H1 (cell line): Measurements from ENCODE around the gene TBC1D13. TPM values are rescaled to one million over a fixed set of nuclear protein-coding genes. Genes with fewer than 3 reads are reported as not detected.

Experiments used
- CREB1 ChIP-seq: IDR thresholded peaks from 2 replicates; pipeline ENCODE4 v1.6.1; 2012; ENCODE audit warnings: inconsistent platforms
- HDAC6 ChIP-seq: IDR thresholded peaks from one replicate; pipeline ENCODE4 v1.7.1; 2012; ENCODE audit warnings: low read depth, mild to moderate bottlenecking, inconsistent platforms, low read length, moderate library complexity
- JUN ChIP-seq: IDR thresholded peaks from 2 replicates; pipeline ENCODE4 v1.6.1; 2011; ENCODE audit warnings: low read depth, mild to moderate bottlenecking, improper control_type of control experiment, low read length
- JUND ChIP-seq: IDR thresholded peaks from 2 replicates; pipeline ENCODE4 v1.6.1; 2011; ENCODE audit warnings: mild to moderate bottlenecking, improper control_type of control experiment, low read length
- RBBP5 ChIP-seq: IDR thresholded peaks from 2 replicates; pipeline ENCODE4 v1.7.1; 2012; ENCODE audit warnings: low read depth, mild to moderate bottlenecking, inconsistent platforms, low read length, moderate library complexity, borderline replicate concordance
- polyA plus RNA-seq, 7 experiments: library from polyadenylated mRNA; depleted of rRNA in 3 of 7; stranded (reverse) in 5 of 7; unstranded in 2 of 7; fragments of >200 nt in 5 of 7; fragments of 200-250 nt in 2 of 7; gene quantifications; 1 replicate in 5 of 7; 2 replicates in 1 of 7; 4 replicates in 1 of 7; pipeline versions ENCODE4 v1.2.1 to v1.2.3, GENCODE V29; 2011 to 2013; ENCODE audit warnings: missing spikeins in 2 of 7, mixed read lengths in 2 of 7
- total RNA-seq: library from RNA; stranded (reverse); fragmentation: NEBNext Ultra II Directional; extraction: Animal tissue kit (Norgen Biotek cat#: 25700); gene quantifications from 2 replicates; pipeline ENCODE4 v1.2.1, GENCODE V29; 2021

The TBC1D13 gene
- total and polyA plus RNA-seq, 2 of the 8 experiments (the other 6 are each of a cell fraction or from before 2014, with no cell fraction given): 21.3 to 24.7 TPM

- no peak for TF ChIP-seq RBBP5
- no peak for TF ChIP-seq JUND
- TF ChIP-seq HDAC6: no peak
- TF ChIP-seq JUN: no peak
- TF ChIP-seq CREB1: no peak
Measured at GRCh38 chr9:128807827-128808226, 20.8 kb downstream of the TBC1D13 start (continued).
